IPS DF 4.7 (cell line): ENCODE results near the gene RGMB.

Experiments used
- DNase-seq: peaks from one replicate; pipeline ENCODE4 v3.0.0-alpha.2; 2013; ENCODE audit warnings: low spot score; ENCODE audit errors: extremely low read depth

Gene RGMB

DNA sequence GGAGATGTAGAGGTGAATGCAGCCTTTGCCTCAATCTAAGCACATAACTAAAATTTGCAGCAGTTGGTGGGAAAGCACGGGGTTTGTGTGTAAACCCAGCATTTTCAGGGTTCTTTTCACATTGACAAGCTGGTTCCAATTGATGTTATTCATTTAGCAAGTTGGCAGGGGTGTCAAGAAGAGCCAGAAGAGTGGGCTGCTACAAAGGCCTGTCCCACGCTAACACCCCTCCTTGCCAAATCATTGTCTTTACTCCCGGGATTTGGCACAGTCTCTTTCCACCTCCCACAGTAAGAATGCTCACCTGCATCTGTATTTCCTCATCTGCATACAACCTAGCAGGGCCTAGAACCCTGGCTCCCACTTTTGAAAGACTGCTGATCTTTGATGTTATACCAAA, 11.8 kb downstream of the RGMB start:
- DNase-seq, result no peak

DNA sequence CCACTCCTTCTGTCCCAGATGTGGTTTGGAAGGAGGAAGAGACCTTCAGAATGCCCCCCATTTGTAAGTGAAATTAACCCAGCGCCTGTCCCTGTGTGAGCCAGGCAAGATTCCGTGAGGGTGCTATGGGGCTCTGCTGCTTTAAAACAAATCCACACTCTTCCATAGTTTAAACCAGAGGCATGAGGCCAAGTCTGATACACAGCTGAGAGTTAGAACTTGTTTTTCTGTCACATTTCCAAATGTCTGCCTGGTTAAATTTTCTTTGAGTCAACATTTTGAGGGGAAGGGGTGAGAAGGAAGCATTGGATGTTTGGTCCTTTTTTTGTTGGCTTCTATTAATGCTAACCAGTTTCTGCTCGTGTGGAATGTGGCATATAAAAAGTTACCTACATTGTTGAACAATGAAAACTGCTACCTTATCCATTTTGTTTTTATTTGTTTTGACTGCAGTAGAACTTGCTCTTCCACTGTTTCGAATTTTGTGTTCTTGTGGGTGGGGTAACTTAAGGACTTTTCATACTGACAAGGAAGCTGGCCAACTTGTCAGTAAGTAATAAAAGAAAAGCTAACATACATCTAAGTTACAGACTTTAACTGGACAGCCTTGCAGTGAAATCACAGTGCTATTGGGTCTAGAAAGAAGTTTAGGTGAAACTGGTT, 12.9 kb downstream of the RGMB start:
- DNase-seq, result no peak

DNA sequence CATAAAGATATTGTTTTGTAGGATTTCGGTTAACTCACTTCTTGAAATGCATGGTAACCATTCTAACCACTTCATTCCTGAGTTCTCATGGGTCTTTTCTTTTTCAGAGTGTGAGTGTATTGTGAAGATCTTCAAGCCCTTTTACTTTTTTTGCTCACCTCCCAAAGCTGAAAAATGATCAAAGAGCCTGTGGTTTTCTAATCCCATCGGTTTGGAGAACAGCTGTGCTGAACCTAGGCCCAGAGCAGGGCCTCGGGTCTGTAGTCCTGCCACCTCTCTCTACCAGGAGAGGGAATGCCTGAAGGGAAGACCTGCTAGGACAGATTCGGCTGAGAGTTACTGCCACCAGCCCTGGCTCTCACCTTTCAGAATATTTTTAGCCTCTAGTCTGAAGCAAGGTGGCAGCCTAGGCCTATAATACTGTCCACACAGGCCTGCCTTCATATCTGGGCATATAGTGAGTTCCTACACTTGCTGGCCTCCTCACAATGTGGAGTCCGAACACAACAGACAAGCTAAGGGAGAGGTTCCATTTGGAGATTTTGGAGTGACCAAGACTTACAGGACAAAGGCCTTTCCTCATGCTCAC, 13.8 kb downstream of the RGMB start:
- DNase-seq, result no peak

DNA sequence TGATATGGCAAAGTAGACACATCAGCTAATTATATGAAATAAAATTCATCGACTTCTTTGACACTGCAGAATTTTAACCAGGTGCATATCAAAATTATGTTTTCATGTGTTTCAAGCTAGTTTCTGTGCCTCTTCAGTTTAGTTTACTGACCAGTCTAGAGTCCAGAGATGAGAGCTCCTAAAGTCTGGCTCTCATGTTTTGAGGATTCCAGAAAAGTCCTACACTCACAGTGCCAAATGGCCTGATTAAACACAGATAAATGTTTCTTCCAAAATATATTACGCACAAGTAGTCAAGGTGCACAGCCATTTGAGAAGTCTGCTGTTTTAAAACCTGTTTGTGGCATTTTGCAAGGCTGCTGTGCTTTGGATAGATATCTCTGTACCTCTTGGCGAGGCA, 15.6 kb downstream of the RGMB start:
- DNase-seq, result no peak

DNA sequence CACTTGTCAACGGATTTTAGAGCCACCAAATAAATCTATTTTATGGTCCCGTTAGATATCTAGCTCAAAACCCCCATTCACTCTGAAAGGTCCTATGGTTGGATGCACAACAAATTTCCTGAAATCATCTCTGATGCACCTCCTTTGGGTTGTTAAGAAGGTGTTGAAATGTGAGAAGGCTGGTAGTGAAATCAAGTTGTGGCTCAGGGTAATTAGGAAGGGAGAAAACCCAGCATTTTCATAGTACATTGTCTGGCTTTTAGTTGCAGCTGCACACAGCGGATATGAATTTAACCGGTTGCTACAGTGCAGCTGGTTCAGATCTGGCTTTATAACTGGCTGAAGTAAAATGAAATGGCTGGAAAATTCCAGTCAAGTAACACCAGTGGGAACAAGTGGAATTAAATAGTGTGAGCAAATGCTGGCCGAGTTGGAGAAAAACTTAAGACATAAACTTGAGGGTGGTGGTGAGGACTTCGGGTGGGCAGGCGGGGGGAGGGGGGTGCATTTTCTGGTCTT, 17.6 kb downstream of the RGMB start:
- no peak for DNase-seq

DNA sequence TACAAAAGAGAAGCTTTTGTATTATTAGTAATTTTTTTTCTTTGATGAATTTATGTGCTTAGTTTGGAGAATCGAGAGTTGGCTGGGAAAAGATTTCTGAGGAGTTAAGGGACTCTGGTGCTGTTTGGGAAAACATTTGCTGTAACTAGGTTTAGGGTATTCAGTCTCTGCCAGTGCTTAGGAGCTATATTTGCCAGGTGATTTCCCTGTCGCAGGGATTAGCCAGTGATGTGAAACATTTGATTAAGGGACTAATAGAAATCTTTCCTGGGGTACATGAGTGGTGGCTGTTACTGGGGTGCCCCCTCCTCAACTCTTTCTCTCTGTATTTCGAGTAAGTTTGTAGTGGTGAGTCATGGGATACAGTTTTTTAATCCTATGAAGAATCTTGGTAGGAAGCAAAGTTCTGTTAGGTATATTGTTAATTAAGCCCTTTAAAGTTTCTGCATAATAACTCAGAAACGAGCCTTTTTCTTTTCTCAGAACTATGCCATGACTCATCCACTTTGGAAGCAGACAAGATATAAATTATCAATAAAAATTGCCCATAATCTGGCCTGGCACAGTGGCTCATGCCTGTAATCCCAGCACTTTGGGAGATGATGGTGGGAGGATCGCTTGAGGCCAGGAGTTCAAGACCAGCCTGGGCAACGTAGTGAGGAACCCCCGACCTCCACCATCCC, 18.6 kb downstream of the RGMB start:
- DNase-seq, result no peak

DNA sequence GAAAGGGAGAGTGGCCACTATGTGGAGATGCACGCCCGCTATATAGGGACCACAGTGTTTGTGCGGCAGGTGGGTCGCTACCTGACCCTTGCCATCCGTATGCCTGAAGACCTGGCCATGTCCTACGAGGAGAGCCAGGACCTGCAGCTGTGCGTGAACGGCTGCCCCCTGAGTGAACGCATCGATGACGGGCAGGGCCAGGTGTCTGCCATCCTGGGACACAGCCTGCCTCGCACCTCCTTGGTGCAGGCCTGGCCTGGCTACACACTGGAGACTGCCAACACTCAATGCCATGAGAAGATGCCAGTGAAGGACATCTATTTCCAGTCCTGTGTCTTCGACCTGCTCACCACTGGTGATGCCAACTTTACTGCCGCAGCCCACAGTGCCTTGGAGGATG, 19.8 kb downstream of the RGMB start:
- DNase-seq, result no peak

DNA sequence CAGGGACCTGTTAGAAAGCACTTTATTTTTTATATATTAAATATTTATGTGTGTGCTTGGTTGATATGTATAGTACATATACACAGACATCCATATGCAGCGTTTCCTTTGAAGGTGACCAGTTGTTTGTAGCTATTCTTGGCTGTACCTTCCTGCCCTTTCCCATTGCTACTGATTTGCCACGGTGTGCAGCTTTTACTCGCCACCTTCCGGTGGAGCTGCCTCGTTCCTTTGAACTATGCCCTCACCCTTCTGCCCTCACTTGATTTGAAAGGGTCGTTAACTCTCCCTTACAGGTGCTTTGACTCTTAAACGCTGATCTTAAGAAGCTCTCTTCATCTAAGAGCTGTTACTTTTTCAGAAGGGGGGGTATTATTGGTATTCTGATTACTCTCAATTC, 20.5 kb downstream of the RGMB start:
- no peak for DNase-seq

DNA sequence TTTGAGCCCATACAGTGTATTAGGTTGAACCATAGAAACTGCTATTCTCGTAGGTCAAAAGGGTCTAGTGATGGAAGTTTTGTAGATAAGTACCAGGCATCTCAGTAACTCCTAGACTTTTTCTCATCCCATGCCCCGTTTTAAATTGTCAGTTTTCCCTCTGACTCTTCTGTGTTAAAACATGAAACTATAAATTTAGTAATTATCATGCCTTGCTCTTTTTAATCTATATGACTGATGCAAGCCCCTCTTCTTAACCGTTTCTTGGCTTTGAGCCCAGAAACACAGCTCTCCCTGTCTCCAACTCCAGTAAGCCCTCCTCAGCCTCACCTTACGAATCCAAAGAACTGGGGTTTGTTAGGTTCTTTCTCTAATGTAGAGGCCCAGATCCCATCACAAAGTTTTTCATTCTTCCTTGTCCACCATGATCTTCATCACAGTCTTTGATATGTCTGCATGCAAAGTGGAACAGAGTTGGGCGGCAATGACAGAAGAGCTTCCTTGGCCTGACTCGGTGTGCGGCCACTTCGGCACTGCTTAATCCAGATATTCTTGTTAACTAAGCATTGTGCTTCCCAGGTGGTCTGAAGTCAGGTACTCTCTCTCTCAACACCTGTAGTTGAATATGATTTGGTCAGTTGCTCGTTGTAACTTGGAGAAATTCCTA, 21.1 kb downstream of the RGMB start:
- DNase-seq, result no peak

DNA sequence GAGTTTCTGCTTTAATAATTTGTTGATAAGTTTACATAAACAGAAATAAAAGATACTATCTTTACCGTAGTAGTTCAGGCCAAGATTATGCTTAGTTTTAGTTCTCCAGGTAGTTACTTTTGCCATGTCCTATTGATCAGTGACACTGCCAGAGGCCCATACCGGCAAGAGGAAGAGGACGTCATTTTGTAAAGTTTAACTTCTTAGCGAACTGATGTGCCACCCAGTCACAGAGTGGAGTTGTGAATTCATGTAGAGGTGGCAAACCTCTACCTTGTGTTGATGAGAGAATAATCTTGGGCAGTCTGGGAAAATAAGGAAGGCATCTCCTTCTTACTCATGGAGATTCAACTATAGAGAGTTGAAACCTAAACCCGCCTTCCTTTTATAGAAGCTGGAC, 21.8 kb downstream of the RGMB start:
- DNase-seq, result no peak

DNA sequence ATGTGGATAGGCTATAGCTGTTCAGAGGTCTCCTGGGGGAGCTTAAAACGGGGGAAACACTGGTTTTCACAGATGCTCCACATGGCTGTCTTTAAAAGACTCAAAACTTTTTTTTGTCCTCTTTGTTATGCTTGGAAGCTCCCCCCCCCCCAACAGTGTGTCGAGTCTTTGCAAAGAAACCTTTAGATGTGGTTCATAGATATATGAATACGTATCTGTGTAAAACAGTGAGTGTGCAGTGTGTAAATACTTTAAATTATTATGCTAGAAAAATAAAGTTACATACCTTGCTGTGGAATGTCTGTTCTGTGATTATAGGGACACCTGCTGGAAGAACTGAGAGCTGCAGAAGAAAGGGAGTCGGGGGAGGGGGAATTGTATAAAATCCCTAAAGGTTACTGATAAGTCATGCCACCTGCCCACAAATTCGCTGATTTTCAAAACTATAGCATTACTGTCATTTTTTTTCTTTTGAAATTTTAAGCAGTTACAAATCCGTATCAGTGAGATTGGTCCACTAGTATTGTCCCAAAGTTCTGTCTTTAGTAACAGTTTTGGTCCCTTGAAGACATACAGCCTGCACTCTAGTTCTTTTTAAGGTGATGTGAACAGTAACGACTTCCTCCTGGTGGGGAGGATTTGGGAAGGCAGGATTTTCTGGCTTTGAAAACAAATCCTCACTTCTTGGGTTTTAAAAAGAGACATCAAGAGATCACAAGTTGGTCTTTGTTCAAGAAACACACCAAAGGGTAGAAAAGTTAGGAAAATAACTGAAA, 22.9 kb downstream of the RGMB start:
- no peak for DNase-seq

DNA sequence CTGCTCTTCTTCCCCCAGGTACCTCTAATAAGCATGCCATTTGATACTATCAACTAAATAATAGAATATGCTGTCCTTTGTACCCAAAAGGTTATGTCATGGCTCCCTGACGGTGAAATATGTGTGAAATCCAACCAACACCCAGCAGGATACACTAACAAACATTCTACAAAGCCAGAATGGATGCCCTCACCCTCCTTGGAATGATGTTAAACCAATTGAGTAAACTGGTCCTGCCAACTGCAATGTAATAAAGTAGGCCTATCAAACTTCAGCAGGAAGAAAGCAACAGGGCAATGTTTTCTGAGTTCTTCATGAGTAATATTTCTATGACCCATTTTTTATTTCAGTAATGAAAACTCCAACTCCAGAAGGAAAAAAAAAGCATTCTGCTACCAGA, 24.9 kb downstream of the RGMB start:
- DNase-seq, result no peak

DNA sequence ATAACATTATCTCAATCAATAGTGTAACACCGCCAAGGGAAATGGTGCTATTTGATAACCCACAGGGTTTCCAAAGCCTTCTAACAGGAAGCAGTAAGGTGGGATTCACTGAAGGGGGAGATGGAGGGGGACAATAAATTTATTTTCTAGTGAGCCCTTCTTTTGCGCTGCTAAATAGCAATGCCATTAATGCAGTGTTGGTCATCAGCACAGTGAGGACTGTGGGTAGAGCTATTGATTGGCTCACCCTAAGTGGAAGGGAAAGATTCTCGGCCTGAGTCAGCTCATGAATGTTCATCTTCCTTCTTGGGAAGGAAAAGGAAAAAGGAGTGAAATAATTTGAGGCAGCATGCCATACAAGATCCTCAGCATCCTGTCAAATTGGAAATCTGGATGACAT, 25.4 kb downstream of the RGMB start:
- no peak for DNase-seq

DNA sequence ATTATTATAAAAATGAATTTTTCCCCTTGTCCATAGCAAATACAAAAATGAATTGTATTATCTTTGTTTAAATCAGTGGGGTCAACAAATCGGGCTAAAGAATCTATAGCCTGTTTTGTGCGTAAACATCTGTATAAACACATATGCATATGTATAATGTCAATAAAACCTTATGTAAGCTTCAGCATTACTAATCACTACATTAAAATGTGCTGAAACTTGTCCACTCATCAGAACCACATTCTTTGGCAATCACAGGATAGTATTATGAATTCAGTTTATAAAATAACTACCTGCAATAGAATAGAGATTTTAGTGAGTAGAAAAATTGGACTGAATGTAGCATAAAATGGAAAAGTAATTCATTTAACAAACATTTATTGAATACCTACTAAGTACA, 30.6 kb downstream of the RGMB start:
- no peak for DNase-seq

DNA sequence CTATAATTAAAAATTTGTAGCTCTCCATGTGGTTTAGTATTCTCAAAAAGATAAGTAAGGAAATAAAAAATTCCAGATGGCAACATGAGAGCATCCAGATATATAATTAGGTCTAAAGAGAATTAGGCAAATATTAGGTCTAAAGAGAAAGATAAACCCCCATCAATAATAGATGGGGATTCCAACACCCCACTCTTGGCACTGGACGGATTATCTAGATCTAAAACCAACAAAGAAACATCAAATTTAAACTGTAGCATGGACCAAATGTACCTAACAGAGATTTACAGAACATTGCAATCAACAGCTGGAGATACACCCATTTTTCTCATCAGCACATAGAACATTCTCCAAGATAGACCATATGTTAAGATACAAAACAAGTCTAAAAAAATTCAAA, 31.6 kb downstream of the RGMB start:
- DNase-seq, result no peak

DNA sequence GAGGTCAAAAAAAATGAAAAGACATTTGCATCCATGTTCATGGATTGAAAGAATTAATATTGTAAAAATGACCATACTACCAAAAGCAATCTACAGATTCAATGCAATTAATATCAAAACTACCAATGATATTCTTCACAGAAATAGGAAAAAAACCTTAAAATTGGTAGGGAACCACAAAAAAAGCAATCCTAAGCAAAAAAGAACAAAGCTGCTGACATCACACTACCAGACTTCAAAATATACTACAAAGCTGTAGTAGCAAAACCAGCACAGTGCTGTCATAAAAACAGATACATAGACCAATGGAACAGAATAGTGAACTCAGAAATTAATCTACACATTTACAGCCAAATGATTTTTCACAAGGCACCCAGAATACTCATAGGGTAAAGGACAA, 34.3 kb downstream of the RGMB start:
- no peak for DNase-seq

DNA sequence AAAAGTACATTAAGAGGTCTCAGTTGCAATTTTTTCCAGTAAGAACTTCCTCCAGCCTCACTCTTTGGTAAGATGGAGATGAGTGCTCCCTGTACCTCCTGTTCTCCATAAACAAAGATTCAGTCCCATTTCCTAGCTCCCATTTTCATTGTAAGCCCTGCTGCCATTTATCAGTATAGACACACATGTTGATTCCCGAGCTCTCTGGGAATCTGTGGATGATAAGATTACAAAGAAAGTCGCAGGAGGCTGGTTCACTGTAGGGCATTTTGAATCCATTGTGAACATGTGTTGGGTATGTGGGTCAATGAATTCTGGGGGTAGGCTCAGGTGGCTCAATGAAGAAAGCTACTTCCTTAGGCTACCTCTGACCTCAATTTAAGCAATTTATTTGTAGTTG, 36.7 kb downstream of the RGMB start:
- DNase-seq, result no peak

DNA sequence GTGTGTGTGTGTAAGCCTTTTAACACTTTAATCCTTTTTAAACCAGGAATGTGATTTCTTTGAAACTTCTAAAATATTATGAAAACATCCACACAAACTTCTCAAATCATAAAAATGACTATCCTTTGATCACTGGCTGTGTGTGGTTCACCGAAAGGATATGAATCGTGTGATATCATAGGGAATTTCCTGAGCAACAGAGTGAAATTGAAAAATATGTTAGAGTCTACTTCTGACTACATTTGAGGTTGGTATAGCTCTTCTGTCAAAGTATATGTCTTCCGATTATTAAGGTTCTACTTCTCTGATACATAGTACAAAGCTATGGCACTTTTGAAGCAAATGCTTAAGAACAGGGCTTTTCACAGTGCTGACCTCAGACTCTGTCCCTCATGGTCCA, 40.3 kb downstream of the RGMB start:
- DNase-seq, result no peak

DNA sequence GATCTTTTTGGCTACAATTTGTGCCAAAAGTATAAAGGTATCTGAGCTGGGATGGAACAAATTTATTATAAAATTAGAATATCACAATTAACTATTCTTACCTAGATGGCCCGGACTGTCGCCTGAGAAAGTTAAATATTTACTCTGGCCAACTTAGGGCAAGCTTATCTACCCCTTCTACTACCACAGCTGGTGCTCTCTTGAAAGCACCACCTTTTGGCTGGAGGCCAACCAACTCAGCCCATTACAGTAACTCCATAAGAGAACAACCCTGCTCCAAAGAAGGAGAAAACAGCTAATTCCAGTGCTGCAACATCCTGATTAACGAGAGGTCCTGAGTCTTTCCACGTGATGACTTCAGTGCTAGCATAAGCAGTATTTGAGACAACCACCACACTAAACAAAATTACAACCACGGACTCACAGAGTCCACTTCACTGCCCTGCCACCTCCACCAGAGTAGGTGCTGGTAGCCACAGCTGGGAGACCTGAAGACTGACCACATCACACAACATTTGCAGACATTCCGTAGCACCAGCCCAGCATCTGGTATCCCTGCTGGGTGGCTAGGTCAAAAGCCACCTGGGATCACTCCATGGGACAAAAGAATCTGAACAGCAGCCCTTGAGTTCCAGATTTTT, 43.2 kb downstream of the RGMB start:
- no peak for DNase-seq

DNA sequence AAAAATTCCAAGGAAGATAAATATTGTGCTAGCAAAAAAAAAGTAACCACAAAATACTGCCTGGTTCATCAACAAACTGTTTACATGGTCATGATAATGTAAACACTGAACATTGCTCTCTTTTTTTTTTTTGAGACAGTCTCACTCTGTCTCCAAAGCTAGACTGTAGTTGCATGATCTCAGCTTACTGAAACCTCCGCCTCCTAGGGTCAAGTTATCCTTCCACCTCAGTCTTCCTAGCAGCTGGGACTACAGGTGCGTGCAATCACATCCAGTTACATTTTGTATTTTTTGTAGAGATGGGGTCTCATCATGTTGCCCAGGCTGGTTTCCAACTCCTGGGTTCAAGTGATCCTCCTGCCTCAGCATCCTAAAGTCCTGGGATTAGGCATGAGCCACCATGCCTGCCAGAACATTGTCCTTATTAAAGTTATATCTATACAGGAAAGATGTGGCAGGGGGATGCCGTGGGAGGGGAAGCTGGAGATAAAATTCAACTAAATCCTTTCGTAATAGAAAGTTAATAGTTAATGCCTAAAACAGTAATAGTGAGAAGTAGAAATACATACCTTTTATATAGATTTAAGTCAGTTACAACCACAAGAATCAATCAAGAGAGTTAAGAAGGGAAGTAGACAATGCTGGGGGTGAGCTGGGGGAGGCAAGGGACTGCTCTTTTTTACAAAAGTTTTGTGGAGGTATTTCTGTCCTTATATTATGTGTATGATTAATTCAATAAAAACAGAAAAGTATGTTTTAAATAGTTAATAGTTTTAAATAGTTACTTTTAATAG, 52.3 kb downstream of the RGMB start:
- no peak for DNase-seq
